ENCODE data around the gene BRD7. TPM values are rescaled to one million over a fixed set of nuclear protein-coding genes. Genes with fewer than 3 reads are reported as not detected.

BRD7 gene
- total RNA-seq, 1 experiment from 2014 or later: 45.6 TPM

- no peak for ATAC-seq
- DNase-seq (ENCODE audit: low read depth, low spot score): no peak
- ChIA-PET POLR2A (no interaction called here), CTCF (no interaction called here)
- peaks cover 3% of the 10 kb centered on the region for H3K36me3 ChIP-seq (ENCODE audit: control insufficient read depth, insufficient read depth, low read length)
- no peaks in the 10 kb centered on the region for H3K9me3 ChIP-seq (ENCODE audit: control insufficient read depth, insufficient read depth, low read depth, low read length)
- in situ Hi-C loops (cut with HindIII; ENCODE audit: low pct_unique_long_range_greater_than_20kb, low sequenced_read_pairs) (no loop called here), intact Hi-C loops (cut with micrococcal nuclease; ENCODE audit: unreplicated experiment) (no loop called here)
- no peaks in the 10 kb centered on the region for H3K4me1 ChIP-seq (ENCODE audit: control insufficient read depth, insufficient read depth, low read length)
- H3K27me3 ChIP-seq (ENCODE audit: control insufficient read depth, insufficient read depth, low read length): no peaks in the 10 kb centered on the region
- no peak for TF ChIP-seq TCF7L2 (IDR thresholded peaks at IDR 0.05; ENCODE audit: low read depth, low read length)
- BruUV-seq (replicated peaks): no TSS peak
- no peak overlapping the region for H3K27ac ChIP-seq (ENCODE audit: low read length)
- no peak overlapping the region for H3K4me3 ChIP-seq (ENCODE audit: low read depth in 2 of 2, low read length in 2 of 2)
Observed at GRCh38 chr16:50311891-50312501, 56.8 kb downstream of the BRD7 start.

- TF ChIP-seq CTCF (IDR thresholded peaks at IDR 0.05) (no peak), TCF7L2 (IDR thresholded peaks at IDR 0.05; ENCODE audit: low read depth, low read length) (no peak), POLR2AphosphoS5 (IDR thresholded peaks at IDR 0.05; ENCODE audit: low read depth, low read length) (0 out of 2 replicates have a peak, but pooled peaks have one; percentile 3), SIN3A (IDR thresholded peaks at IDR 0.05; ENCODE audit: borderline replicate concordance, insufficient read depth, low read depth, low read length) (no peak), REST (IDR thresholded peaks at IDR 0.05; ENCODE audit: insufficient read depth in 1 of 2, low read depth in 2 of 2, low read length in 1 of 2) (no peak)
- no peaks in the 10 kb centered on the region for H3K27me3 ChIP-seq (ENCODE audit: control insufficient read depth, insufficient read depth, low read length)
- ATAC-seq (no peak), DNase-seq (ENCODE audit: low read depth, low spot score) (no peak)
- no peak overlapping the region for H3K4me3 ChIP-seq (ENCODE audit: low read depth in 2 of 2, low read length in 2 of 2)
- CTCF ChIA-PET: no interaction called here
- no peaks in the 10 kb centered on the region for H3K4me1 ChIP-seq (ENCODE audit: control insufficient read depth, insufficient read depth, low read length)
- H3K36me3 ChIP-seq (ENCODE audit: control insufficient read depth, insufficient read depth, low read length): no peaks in the 10 kb centered on the region
- H3K27ac ChIP-seq (ENCODE audit: low read length): no peak overlapping the region
- BruUV-seq (replicated peaks): no TSS peak
- intact Hi-C loops (cut with micrococcal nuclease; ENCODE audit: unreplicated experiment) (no loop called here), in situ Hi-C loops (cut with HindIII; ENCODE audit: low pct_unique_long_range_greater_than_20kb, low sequenced_read_pairs) (no loop called here)
- H3K9me3 ChIP-seq (ENCODE audit: control insufficient read depth, insufficient read depth, low read depth, low read length): no peaks in the 10 kb centered on the region
- POLR2A ChIA-PET: no interaction called here
Observed at GRCh38 chr16:50311134-50311528, 57.7 kb downstream of the BRD7 start.

- no peak for DNase-seq (ENCODE audit: low read depth, low spot score)
- no peak overlapping the region for H3K4me3 ChIP-seq (ENCODE audit: low read depth in 2 of 2, low read length in 2 of 2)
- no peaks in the 10 kb centered on the region for H3K4me1 ChIP-seq (ENCODE audit: control insufficient read depth, insufficient read depth, low read length)
- no peak for TF ChIP-seq POLR2AphosphoS5 (IDR thresholded peaks at IDR 0.05; ENCODE audit: low read depth, low read length)
- no peak for TF ChIP-seq TCF7L2 (IDR thresholded peaks at IDR 0.05; ENCODE audit: low read depth, low read length)
- TF ChIP-seq SIN3A (IDR thresholded peaks at IDR 0.05; ENCODE audit: borderline replicate concordance, insufficient read depth, low read depth, low read length): no peak
- TF ChIP-seq CTCF (IDR thresholded peaks at IDR 0.05): no peak
- TF ChIP-seq REST (IDR thresholded peaks at IDR 0.05; ENCODE audit: insufficient read depth in 1 of 2, low read depth in 2 of 2, low read length in 1 of 2): no peak
- ATAC-seq: peak; percentile 24
- in situ Hi-C loops (cut with HindIII; ENCODE audit: low pct_unique_long_range_greater_than_20kb, low sequenced_read_pairs) (no loop called here), intact Hi-C loops (cut with micrococcal nuclease; ENCODE audit: unreplicated experiment) (no loop called here)
- no peaks in the 10 kb centered on the region for H3K27me3 ChIP-seq (ENCODE audit: control insufficient read depth, insufficient read depth, low read length)
- H3K36me3 ChIP-seq (ENCODE audit: control insufficient read depth, insufficient read depth, low read length): no peaks in the 10 kb centered on the region
- ChIA-PET POLR2A (no interaction called here), CTCF (no interaction called here)
- no TSS peak for BruUV-seq (replicated peaks)
- no peak overlapping the region for H3K27ac ChIP-seq (ENCODE audit: low read length)
- H3K9me3 ChIP-seq (ENCODE audit: control insufficient read depth, insufficient read depth, low read depth, low read length): no peaks in the 10 kb centered on the region
Observed at GRCh38 chr16:50310308-50311133, 58.3 kb downstream of the BRD7 start.
